Sigmoid colon (tissue), 7 donors: ENCODE data around the gene COPZ2. TPM values are rescaled to one million over a fixed set of nuclear protein-coding genes. Genes with fewer than 3 reads are reported as not detected.
A peak's percentile ranks its signal among the peaks of the same experiment; 100 is the strongest.

ENCODE experiments used
- DNase-seq: peaks from one replicate; pipeline ENCODE4 v3.0.0-alpha.2; 2019
- H3K27ac ChIP-seq, 4 donors: fragments of 200-600 bp; sonication (generic); one replicate each; pipeline ENCODE4 v1.5.1; 2016 to 2019; ENCODE audit warnings: mild to moderate bottlenecking in 1 of 4
- H3K27me3 ChIP-seq, 3 donors: fragments of 200-600 bp; sonication (generic); one replicate each; pipeline ENCODE4 v1.5.1; 2019; ENCODE audit warnings: mild to moderate bottlenecking in 1 of 3
- H3K36me3 ChIP-seq, 4 donors: fragments of 200-600 bp; sonication (generic); one replicate each; pipeline ENCODE4 v1.5.1; 2016 to 2019
- H3K4me1 ChIP-seq, 4 donors: fragments of 200-600 bp; sonication (generic); one replicate each; pipeline ENCODE4 v1.5.1; 2017 to 2019
- H3K4me3 ChIP-seq, 4 donors: fragments of 200-600 bp; sonication (generic); one replicate each; pipeline ENCODE4 v1.5.1; 2017 to 2019; ENCODE audit warnings: mild to moderate bottlenecking in 2 of 4, moderate library complexity in 1 of 4
- H3K9me3 ChIP-seq, 4 donors: fragments of 200-600 bp in 3 of 4; sonication (generic) in 3 of 4; one replicate each; pipeline versions ENCODE4 v1.5.1 to v1.6.1; 2013 to 2019
- CTCF ChIP-seq, 4 experiments: fragments of 450-650 bp in 3 of 4; fragments of 200-600 bp in 1 of 4; IDR thresholded peaks; one replicate each; pipeline ENCODE4 v1.5.1; 2016 to 2019; ENCODE audit warnings: antibody characterized with exemption in 4 of 4, mild to moderate bottlenecking in 3 of 4, moderate library complexity in 2 of 4
- EP300 ChIP-seq, 4 donors: sonication (generic); formaldehyde crosslinking; IDR thresholded peaks; one replicate each; pipeline ENCODE4 v1.6.1; 2017; ENCODE audit warnings: antibody characterized with exemption in 4 of 4
- POLR2A ChIP-seq, 2 donors: fragments of 450-650 bp; IDR thresholded peaks; one replicate each; pipeline ENCODE4 v1.6.1; 2016; ENCODE audit warnings: antibody characterized with exemption in 2 of 2, mild to moderate bottlenecking in 2 of 2, moderate library complexity in 2 of 2
- POLR2AphosphoS5 ChIP-seq, 4 donors: sonication (generic); formaldehyde crosslinking; IDR thresholded peaks; one replicate each; pipeline ENCODE4 v1.6.1; 2017; ENCODE audit warnings: antibody characterized with exemption in 4 of 4
- WGBS, 2 donors: extraction: QIAGEN DNeasy Blood & Tissue Kit; methylation state at CpG; one replicate each; pipeline ENCODE4 v1.1.7; 2013; 5-methylcytosine and 5-hydroxymethylcytosine counted together
- intact Hi-C: fragments of 100-400 bp; cut with DNase I; formaldehyde crosslinking; loops from one replicate; pipeline ENCODE4 v1.15.1; 2023
- polyA plus RNA-seq, 3 donors: library from polyadenylated mRNA; stranded (reverse); fragments of 200-250 nt; gene quantifications; one replicate each; pipeline ENCODE4 v1.2.3, GENCODE V29; 2013
- total RNA-seq, 4 donors: library from RNA; depleted of rRNA; stranded (reverse); fragments of >200 nt; gene quantifications; one replicate each; pipeline ENCODE4 v1.1.0, GENCODE V29; 2016
- donor health status: healthy with polysubstance abuse.
- donor health status: Bipolar disorder and iron deficiency.
- donor health status: healthy.

Gene COPZ2
- total and polyA plus RNA-seq, 7 donors = 5.5 to 64.0 (median 52.3) TPM

- TF ChIP-seq EP300 (IDR thresholded peaks at IDR 0.05) (no peak), POLR2A (IDR thresholded peaks at IDR 0.05) (no peak), CTCF (IDR thresholded peaks at IDR 0.05) (no peak), POLR2AphosphoS5 (IDR thresholded peaks at IDR 0.05) (no peak)
Observed at GRCh38 chr17:48067245-48067644, 29.6 kb upstream of the COPZ2 start.

GRCh38 chr17:48066656-48067055 is 29.1 kb upstream of the COPZ2 start:
- TF ChIP-seq POLR2AphosphoS5 (IDR thresholded peaks at IDR 0.05) (no peak), EP300 (IDR thresholded peaks at IDR 0.05) (no peak), POLR2A (IDR thresholded peaks at IDR 0.05) (no peak), CTCF (IDR thresholded peaks at IDR 0.05) (no peak)
- no peaks in the 10 kb centered on the region for H3K27me3 ChIP-seq
- DNase-seq = no peak
- no peaks in the 10 kb centered on the region for H3K4me1 ChIP-seq
- intact Hi-C loops = no loop called here
- H3K27ac ChIP-seq = no peak overlapping the region
- peaks cover 7 to 74% (median 33%) of the 10 kb centered on the region in 4 donors for H3K36me3 ChIP-seq
- 81 to 95% methylated on average over 1 of the region's 1 CpG for WGBS, 2 donors
- no peak overlapping the region for H3K4me3 ChIP-seq
- no peaks in the 10 kb centered on the region for H3K9me3 ChIP-seq

More at GRCh38 chr17:48067245-48067644, 29.6 kb upstream of the COPZ2 start:
- WGBS, 2 donors = 96 to 99% methylated on average over 3 of the region's 3 CpGs
- DNase-seq = peak; percentile 30
- H3K27ac ChIP-seq = no peak overlapping the region
- no peaks in the 10 kb centered on the region for H3K9me3 ChIP-seq
- H3K36me3 ChIP-seq = peaks cover 4 to 74% (median 27%) of the 10 kb centered on the region in 4 donors
- no peaks in the 10 kb centered on the region for H3K4me1 ChIP-seq
- no peak overlapping the region for H3K4me3 ChIP-seq
- no peaks in the 10 kb centered on the region for H3K27me3 ChIP-seq
- intact Hi-C loops = no loop called here

GRCh38 chr17:48066192-48066591 is 28.6 kb upstream of the COPZ2 start:
- TF ChIP-seq CTCF (IDR thresholded peaks at IDR 0.05) (no peak), POLR2A (IDR thresholded peaks at IDR 0.05) (no peak), EP300 (IDR thresholded peaks at IDR 0.05) (no peak), POLR2AphosphoS5 (IDR thresholded peaks at IDR 0.05) (no peak)
- H3K27ac ChIP-seq = no peak overlapping the region
- no peak for DNase-seq

GRCh38 chr17:48064638-48065037 is 27.0 kb upstream of the COPZ2 start:
- TF ChIP-seq EP300 (IDR thresholded peaks at IDR 0.05) (no peak), CTCF (IDR thresholded peaks at IDR 0.05) (no peak), POLR2A (IDR thresholded peaks at IDR 0.05) (no peak), POLR2AphosphoS5 (IDR thresholded peaks at IDR 0.05) (no peak)
- DNase-seq = peak; percentile 11
- Histone ChIP-seq H3K27ac (peak overlapping the region in 2 of 4 donors; percentile 1 to 14), H3K9me3 (no peaks in the 10 kb centered on the region), H3K27me3 (no peaks in the 10 kb centered on the region), H3K4me3 (no peak overlapping the region), H3K36me3 (peaks cover 17 to 76% (median 40%) of the 10 kb centered on the region in 4 donors), H3K4me1 (peaks cover 0 to 4% (median 0%) of the 10 kb centered on the region in 4 donors)
- WGBS, 2 donors = 71 to 82% methylated on average over 3 of the region's 3 CpGs
- intact Hi-C loops = no loop called here

More at GRCh38 chr17:48066192-48066591, 28.6 kb upstream of the COPZ2 start:
- intact Hi-C loops = no loop called here
- no peak overlapping the region for H3K4me3 ChIP-seq
- no peaks in the 10 kb centered on the region for H3K27me3 ChIP-seq
- 53 to 83% methylated on average over 1 of the region's 1 CpG for WGBS, 2 donors
- H3K36me3 ChIP-seq = peaks cover 7 to 74% (median 34%) of the 10 kb centered on the region in 4 donors
- H3K4me1 ChIP-seq = no peaks in the 10 kb centered on the region
- no peaks in the 10 kb centered on the region for H3K9me3 ChIP-seq

- Histone ChIP-seq H3K4me1 (peaks cover 0 to 4% (median 0%) of the 10 kb centered on the region in 4 donors), H3K36me3 (peaks cover 27 to 85% (median 57%) of the 10 kb centered on the region in 4 donors), H3K27ac (peak overlapping the region in 3 of 4 donors; percentile 8 to 64 (median 33)), H3K9me3 (no peaks in the 10 kb centered on the region), H3K27me3 (no peaks in the 10 kb centered on the region), H3K4me3 (no peak overlapping the region)
- WGBS, 2 donors = 94 to 96% methylated on average over 7 of the region's 7 CpGs
- no peak for DNase-seq
- intact Hi-C loops = no loop called here
- TF ChIP-seq EP300 (IDR thresholded peaks at IDR 0.05) = no peak
- TF ChIP-seq POLR2A (IDR thresholded peaks at IDR 0.05) = no peak
- TF ChIP-seq POLR2AphosphoS5 (IDR thresholded peaks at IDR 0.05) = no peak
- no peak for TF ChIP-seq CTCF (IDR thresholded peaks at IDR 0.05)
Observed at GRCh38 chr17:48062273-48062672, 24.7 kb upstream of the COPZ2 start.
